IPS-NIHi11 (cell line): ENCODE results near the gene JARID2.
"Not testable (repeated sequence)": the region's sequence is repeated elsewhere in the genome, so short reads cannot be mapped to it uniquely, and the experiment has no call there.

Experiments
- DNase-seq: peaks from one replicate; pipeline ENCODE4 v3.0.0; 2012; ENCODE audit warnings: mixed read lengths, low spot score

The JARID2 gene

GRCh38 chr6:15289456-15289855 is 43.6 kb downstream of the JARID2 start:
- not testable (repeated sequence) for DNase-seq

- DNase-seq = no peak
These were observed 44.3 kb downstream of the JARID2 start for GRCh38 chr6:15290067-15290680.

- no peak for DNase-seq
These were observed 45.3 kb downstream of the JARID2 start for GRCh38 chr6:15290962-15291704.

- no peak for DNase-seq
These were observed 46.9 kb downstream of the JARID2 start for GRCh38 chr6:15292721-15293302.

GRCh38 chr6:15293674-15294073 is 47.8 kb downstream of the JARID2 start:
- no peak for DNase-seq

- DNase-seq = no peak
These were observed 48.6 kb downstream of the JARID2 start for GRCh38 chr6:15294504-15294903.

- no peak for DNase-seq
These were observed 50.4 kb downstream of the JARID2 start for GRCh38 chr6:15296249-15296648.

- DNase-seq = no peak
These were observed 50.9 kb downstream of the JARID2 start for GRCh38 chr6:15296735-15297134.

- DNase-seq = not testable (repeated sequence)
These were observed 51.3 kb downstream of the JARID2 start for GRCh38 chr6:15297167-15297566.

GRCh38 chr6:15297895-15298590 is 52.2 kb downstream of the JARID2 start:
- no peak for DNase-seq

GRCh38 chr6:15299430-15300131 is 53.7 kb downstream of the JARID2 start:
- DNase-seq = no peak

GRCh38 chr6:15301179-15302006 is 55.5 kb downstream of the JARID2 start:
- no peak for DNase-seq

GRCh38 chr6:15303162-15303919 is 57.5 kb downstream of the JARID2 start:
- no peak for DNase-seq

GRCh38 chr6:15303920-15304291 is 58.0 kb downstream of the JARID2 start:
- DNase-seq = no peak

GRCh38 chr6:15304337-15305042 is 58.6 kb downstream of the JARID2 start:
- DNase-seq = no peak

GRCh38 chr6:15305496-15305895 is 59.6 kb downstream of the JARID2 start:
- DNase-seq = no peak

GRCh38 chr6:15305909-15306308 is 60.0 kb downstream of the JARID2 start:
- DNase-seq = no peak

GRCh38 chr6:15308435-15309213 is 62.8 kb downstream of the JARID2 start:
- DNase-seq = no peak
